ENCODE measurements around the gene TBC1D17.

Gene TBC1D17

DNA sequence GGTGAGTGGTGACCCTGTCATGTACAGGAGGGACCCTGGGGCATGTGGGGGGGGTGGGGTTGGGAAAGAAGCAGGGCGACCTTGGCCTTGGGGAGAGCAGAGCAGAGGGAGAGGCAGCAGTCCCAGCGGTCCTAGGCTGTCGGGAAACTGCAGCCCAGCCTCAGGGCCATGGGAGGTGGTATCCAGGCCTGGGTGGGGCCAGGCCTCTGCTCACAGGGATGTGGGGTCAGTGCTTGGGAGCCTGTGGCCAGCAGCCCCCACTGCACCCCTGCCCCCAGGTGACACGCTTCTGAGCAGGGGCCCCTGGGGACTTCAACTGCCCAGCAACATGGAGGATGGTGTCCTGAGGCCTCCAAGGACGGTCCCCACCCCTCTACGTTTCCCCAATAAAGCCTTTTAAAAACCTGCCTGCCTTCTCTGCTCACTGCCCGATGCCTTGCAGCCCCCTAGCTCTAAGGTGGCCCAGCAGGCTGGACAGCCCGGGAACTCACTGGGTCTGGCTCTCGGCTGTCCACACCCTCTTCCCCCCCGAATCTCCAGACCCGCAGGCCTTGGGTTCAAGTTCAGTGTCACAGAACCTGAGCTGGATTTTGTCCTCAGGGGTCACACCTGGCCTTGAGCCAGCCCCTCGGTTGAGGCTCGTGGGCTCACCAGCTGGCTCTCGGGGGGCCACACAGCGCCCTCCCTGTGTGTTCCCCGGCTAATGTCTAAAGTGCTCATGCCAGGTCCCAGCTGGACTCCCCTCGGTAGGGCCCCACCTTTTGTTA is 17.0 kb upstream of the TBC1D17 start:
- DNase-seq (ENCODE audit: extremely low read depth in 1 of 2, low read depth in 1 of 2), result no peak

DNA sequence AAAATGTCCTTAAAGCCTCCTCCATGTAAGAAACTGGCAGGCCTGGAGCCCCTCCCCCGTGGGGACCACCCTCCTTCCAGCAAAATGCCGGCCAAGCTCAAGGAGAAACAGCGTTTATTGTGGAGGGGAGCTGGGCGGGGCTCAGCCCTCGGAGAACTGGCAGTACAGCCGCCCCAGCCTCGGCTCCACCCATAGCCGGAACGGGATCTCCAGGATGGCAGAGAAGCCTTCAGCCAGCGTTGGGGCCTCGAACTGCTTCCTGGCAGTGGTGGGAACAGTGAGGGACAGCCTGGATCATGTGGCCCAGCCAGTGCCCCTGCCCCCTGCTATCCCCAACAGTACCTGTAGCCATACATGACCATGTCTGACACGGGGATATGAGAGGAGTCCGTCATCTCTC is 16.4 kb upstream of the TBC1D17 start:
- no peak for DNase-seq (ENCODE audit: extremely low read depth in 1 of 2, low read depth in 1 of 2)

DNA sequence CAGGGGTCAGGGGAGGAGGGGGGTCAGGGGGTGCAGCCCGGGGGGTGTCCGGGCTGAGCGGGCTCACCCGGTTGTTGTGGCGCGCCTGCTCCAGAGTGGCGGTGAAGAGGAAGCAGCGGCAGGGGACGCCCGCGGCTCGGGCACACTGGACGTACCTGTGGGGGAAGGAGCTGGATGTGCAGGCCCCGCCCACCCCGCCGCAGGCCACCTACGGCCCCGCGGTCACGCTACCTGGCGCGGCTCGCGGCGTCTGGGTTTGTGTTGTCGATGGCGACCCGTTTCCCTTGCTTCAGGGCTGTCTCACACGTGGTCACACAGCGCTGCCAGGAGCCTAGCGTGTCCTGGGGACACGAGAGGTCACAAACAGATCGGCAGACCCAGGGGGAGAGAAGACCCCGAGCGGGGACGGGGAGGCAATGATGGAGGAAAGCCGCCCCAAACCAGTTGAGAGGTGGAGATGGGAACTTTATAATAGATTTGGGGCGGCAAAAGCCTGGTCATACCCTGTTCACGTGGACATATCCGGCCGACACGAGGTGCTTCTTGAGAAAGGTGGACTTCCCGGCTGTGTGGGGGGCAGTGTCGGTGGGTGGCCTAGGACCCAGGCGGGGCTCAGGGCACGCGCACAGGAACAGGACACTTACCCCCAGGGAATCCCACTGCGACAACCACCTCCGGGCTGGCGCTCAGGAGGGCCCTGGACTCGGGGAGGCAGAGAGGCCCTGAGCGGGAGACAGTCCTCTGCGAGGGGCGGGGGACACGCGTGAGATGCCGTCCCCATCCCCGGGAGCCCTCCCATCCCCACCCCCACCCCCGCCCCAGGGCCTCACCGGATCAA is 15.7 kb upstream of the TBC1D17 start:
- DNase-seq (ENCODE audit: extremely low read depth in 1 of 2, low read depth in 1 of 2), result no peak

DNA sequence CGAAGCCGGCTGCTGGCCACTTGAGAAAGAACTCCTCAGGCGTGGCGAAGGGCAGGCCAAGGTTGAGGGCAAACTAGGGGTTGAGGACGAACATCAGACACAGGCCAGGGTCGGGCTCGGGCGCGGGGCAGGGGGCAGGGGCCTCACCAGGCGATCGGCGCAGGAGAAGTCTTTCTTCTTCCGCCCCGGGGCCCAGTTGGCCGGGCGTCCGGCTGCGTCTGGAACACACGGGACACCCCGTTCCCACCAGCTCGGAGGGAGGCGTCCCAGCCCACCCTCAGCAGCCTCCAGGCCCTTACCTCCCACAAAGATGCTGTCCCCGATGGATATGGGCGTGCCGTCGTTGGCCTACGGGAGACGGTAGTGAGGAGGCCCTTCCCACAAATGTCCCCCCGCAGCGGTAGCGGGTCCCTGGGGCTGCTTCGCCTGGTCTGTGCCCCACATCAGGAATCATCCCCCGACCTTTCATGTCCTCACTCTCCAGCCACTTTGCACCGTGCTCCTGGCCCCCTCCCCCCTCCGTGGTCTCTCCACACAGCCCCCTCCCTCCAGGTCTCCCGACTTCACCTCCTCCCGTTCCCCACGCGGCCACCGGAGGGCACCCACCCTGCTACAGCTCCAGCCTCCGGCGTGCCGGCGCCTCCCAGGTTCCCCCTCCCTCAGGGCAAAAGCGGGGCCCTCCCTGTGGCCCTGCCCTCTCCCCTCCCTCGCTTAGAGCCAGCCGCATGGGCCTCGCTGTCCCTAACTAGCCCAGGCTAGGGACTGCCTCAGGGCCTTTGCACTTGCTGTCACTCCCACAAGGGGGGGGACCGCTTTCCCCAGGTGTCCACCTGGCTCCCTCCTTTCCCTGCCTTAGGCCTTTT is 14.9 kb upstream of the TBC1D17 start:
- DNase-seq (ENCODE audit: extremely low read depth in 1 of 2, low read depth in 1 of 2), result no peak

DNA sequence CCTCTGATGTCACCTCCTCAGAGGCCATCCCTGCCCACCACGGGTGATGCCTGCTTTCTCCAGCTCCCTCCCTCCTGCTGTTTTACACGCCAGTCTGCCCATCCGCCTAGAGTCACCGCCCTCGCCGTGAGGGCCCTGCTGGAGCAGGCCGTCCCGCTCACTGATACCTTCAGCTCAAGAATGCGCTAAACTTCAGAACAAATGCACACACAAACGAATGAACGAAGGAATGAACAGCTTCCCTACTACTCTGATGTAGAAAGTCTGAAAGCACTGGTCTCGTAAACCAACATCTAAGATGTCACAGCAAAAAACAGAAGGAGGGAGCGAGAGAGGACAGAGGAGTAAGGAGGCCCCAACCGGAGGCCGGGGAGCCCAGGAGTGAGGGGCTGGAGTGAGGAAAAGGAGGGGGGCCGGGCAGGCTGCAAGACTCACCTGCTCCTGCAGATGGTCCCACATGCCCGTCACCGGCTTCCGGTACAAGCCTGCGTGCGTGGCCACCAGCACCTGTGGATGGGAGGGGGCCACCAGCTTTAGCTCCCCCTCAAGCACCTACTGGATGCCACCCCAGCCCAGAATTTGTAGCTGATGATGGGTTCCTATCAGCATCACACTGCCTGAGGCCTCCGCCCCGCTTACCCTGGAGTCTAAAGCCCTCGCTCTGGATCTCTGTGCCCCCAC is 14.1 kb upstream of the TBC1D17 start:
- no peak for DNase-seq (ENCODE audit: extremely low read depth in 1 of 2, low read depth in 1 of 2)

DNA sequence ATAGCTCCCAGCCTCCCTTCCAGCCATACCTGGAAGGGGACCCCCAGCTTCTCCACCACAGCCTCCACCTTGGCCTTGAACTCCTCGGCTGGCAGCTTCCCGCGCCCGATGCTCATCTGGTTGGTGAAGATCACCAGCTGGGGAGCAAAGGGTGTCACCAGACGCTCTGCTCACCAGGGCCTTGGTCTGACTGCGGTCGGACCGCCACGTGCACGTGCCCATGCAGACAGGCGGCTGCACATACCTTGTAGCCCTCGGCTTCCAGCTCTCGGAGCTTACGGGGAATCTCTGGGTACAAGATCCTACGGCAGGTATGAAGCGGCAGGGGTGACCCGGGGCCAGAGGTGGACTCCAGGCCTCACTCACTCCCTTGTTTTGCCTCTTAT is 13.6 kb upstream of the TBC1D17 start:
- DNase-seq (ENCODE audit: extremely low read depth in 1 of 2, low read depth in 1 of 2), result no peak

DNA sequence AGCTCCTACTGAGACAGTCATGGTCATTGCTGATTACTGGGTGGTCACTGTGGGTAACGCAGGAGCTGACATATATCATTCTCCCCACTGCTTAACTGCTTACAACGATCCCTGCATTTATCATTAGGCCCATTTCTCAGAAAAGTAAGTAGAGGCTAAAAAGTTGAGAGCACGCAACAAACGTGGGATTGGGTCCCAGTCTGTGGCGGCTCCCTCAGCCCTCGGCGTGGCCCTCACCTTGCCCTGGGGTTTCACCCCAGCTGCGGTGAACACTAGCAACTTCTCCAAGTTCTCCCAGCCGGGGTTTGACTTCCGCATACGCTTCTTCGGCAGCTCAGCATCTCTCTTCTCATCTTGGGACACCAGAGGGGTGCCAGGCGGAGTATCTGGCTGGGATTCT is 12.6 kb upstream of the TBC1D17 start:
- no peak for DNase-seq (ENCODE audit: extremely low read depth in 1 of 2, low read depth in 1 of 2)

DNA sequence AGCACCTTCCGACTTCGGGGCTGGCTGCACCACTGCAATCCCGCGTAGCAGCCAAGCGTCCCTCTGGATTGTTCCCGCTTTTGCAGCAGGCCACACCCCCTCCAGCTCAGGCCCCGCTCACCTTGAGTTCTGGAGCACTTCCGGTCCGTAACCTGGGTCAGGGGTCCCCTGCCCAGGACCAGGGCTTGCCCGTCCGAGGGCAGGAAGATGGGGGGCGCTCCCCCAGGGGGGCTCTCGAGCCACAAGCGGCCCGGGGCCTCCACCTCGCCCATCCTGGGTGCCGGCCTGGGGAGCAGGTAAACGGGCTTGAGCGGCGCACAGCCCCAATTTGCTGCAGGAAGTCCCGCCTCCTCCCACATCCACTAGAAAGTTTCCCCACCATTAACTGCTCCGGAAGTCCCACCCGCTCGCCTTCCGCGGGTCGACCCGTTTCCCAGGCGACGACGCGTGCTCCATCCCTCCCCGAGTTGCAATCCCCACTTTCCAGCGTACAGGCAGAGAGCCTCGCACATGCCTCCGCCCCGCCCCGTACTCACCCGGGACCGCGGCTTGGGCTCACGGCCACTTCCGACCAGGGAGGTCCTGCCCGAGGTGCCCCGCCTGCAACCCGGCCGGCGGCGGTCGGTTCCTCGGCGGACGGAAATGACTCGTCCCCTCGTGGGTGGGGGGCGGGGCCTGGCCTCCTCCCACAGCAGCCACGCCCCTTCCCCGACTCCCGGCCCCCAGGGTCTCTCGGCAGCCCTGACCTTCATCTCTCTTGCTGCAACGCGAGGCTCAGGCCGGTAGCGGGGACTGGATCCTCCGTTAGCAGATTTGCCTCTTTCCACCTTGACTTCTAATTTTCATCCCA is 10.3 kb upstream of the TBC1D17 start, which contains the start of gene PNKP:
Gene PNKP (minus strand): TSS at position 644 of the 850 bp plus-strand sequence. CDS start 372 bp downstream, at position 272.
- peak; percentile 54 to 85 for DNase-seq (ENCODE audit: extremely low read depth in 1 of 2, low read depth in 1 of 2)

DNA sequence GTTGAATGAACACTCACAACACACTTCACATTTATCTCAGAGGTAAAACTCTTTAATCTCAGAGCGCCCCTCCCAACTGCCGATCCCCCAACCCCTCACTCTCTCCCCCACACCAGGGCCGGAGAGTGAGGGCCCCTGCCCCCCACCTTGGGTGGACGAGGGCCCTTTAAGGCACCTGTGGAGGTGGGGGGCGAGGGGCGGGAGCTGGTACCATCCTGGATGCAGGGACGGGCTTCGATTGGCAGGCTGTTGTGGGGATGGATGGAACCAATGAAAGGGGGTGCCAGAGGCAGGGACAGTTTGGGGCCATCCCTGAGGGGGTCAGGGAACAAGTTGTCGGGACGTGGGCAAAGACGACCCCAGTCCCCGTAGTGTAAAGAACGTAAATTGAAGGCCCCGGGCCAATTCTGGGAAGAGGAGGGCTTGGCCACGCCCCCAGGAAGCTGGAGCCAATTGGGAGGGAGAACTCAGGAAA is 8.5 kb upstream of the TBC1D17 start:
- no peak for DNase-seq (ENCODE audit: extremely low read depth in 1 of 2, low read depth in 1 of 2)

DNA sequence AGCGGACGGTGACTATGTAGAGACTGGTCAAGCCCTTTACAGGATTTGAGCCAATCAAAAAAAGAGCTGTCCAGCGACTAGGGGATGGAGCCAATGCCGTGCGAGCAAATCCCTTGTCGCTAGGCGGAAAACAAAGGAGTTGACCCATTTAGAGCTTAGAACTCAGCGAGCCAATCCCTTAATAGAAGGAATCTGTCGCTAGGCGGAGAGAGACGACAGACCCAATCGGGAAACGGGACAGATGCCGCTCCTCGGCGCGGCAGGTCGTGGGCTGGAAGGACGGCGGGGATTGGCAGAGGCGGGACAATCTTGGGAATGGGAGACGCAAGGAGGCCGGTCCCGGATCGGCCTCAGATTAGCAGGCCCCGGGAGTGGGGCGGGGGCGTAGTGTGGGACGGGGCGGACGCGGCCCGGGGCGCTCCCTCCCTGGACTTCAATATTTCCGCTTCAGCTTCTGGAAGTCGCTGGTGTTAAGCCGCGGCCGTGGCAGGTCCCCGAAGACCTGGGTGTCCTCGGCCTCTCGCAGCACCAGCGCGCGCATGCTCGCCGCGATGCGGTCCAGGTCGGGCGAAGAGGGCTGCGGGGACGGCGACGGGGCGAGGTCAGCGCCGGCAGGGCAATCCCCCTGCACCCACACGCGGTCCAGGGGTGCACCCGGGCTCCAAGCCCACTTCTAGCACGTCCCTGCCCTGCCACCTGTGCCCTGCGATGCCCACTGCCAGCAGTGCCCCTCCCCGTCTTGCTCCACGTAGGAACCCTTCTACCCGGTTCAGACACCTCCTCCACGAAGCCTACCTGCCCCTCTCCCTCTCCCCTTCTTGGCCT is 7.8 kb upstream of the TBC1D17 start:
- peak; percentile 72 to 79 for DNase-seq (ENCODE audit: extremely low read depth in 1 of 2, low read depth in 1 of 2)

DNA sequence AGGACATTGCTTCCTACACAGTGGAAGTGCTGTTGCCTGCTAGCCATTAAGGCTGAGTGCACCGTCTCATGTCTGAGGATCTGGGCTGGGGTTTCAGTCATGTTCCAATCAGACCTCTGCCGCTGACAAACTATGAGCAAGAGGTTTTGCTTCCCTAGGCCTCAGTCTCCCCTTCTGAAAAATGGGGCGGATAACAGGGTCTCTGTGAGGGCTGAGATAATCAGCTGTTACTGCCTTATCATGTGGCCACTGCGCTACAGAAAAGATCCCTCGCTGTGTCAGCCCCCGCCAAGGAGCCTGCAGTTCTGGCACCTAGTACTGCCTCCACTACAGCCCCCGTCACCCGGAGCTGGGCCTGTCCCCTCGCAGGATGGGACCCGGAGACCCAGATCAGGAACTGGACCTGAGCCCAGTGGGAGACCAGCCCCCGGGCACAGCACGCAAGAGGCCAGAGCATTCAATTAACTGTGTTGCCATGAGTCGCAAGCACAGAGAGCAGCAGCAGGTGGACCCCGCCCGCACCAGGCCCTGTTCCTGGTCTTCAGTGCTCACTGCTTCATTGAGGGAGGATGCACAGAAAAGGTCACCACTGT is 7.1 kb upstream of the TBC1D17 start:
- DNase-seq (ENCODE audit: extremely low read depth in 1 of 2, low read depth in 1 of 2), result no peak

DNA sequence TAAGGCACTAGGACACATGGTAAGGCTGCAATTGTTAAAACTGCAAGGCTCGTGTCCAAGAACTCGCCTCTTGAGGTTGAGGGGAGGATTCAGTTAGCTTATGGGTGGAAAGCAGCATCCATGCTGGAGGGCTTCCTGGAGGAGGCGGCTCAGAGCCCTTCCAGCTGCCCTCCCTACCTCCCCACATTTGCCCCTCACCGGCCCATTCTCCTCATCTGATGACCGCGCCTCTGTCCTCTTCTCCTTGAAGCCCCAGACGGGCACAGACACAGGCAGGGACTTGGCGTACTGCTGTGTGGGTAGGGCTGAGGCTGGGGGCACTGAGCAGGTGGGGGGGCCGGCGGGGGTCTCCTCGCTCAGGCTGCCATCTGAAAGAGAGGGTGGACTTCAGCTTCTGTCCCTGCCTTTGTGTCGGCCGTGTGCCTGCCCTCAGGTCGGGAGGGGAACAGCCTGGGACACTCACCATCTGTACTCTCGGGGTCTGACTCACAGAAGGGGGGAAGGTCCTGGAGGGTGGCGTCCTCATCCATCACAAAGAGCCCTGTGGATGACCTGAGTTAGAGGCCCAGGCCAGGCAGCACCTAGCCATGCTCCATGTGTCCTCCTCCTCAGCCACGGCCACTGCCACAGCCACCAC is 6.0 kb upstream of the TBC1D17 start:
- DNase-seq (ENCODE audit: extremely low read depth in 1 of 2, low read depth in 1 of 2), result no peak

DNA sequence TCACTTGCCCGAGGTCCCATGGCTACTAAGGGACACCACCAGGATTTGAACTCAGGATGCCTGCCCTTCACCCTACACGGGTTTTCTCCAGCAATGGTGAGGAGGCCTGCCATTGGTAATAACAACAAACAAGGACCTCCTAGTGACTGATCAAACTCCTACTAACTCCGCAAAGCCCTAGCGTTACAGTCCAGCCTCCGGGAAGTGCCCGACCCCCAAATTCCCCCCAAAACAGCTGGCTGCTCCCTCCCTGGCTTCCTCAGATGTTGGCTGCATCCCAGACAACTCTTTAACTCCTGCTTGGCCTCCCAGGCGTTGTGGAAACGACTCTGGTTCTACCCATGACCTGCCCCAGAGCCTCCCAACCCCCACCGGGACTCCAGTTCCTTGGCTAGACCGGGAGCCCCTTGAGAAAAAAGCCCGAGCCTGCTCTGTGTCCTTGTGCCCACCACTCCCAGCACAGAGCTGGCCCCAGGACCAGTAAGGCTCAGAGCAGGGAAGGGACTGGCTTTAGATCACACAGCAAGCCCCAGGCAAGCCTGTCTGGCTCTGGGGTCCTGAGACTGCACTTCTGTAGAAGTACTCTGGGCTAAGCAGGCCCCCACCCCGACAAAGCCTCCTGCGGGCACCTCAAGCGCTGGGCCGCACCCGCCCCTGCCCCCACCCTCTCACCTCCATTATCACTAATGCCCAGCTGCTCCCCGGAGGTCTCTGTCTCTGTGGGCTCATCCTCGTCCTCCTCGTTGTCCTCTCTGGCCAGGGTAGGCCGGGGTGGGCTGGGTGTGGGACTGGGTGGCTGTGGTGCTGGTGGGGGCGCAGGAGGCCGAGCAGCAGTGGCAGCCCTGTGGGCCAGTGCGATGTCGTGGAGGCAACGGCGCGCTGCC is 5.0 kb upstream of the TBC1D17 start:
- no peak for DNase-seq (ENCODE audit: extremely low read depth in 1 of 2, low read depth in 1 of 2)

DNA sequence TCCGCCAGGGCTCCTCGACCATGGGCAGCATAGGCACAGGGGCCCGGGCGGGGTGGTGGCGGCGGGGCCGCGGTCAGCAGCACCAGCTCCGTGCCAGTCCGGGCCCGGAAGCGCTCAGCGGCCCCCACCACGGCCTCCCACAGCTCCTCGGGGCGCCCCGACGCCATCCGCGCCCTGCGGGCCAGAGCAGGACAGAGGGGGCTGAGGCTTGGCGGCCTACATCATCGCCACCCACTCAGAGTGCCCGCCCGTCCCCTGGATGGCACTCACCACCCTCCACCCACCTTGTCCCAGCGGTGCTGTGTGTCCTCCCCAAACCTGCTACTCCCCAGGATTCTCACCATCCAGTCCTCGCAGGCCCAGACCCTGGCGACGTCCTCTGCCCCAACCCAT is 4.4 kb upstream of the TBC1D17 start:
- no peak for DNase-seq (ENCODE audit: extremely low read depth in 1 of 2, low read depth in 1 of 2)

DNA sequence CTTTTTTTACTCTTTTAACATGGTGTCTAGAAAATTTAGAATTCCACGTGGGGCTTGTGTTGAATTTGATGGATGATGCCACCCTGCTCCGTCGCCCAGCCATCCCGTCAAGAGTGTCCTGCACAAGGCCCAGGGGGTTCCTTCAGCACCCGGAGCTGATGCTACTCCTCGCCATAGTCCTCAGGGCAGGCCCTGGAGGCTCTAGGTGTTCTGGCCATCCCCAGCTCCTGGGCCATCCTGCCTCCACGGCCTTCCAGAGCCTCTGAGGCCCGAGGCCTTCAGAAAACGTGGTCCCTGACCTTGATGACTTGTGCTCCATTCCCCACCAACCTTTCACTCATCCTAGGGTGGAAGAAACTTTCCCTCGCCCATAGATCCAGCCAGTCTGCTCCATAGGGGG is 3.7 kb upstream of the TBC1D17 start:
- DNase-seq (ENCODE audit: extremely low read depth in 1 of 2, low read depth in 1 of 2), result no peak

DNA sequence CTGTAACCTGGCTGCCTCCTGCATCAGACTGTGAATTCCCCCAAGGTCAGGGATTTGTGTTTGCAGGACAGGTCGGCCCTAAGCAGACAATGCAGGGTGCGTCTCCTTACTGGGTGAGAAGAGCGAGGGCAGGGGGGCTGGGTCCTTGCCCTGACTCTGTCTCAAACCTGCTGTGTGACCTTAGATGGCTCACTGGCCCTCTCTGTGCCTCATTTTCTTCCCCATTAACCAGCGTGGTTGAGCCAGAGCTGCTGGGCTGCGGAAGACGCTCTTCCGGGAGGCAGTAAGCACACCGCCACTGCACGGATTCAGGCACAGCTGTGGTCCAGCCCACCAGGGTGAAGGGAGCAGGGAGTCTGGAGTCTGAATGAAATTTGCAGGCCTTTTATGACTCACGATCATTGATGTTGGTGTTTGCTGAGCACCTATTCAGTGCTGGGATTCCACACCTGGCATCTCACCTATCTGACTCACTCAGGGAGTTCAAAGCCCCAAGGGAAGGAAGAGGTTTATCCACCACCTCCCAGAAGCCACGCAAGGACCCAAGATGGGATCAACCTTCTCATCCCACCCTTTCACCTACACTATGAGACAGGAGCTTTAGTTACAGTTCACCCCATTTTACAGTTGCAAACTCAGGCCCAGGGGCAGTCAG is 2.9 kb upstream of the TBC1D17 start:
- no peak for DNase-seq (ENCODE audit: extremely low read depth in 1 of 2, low read depth in 1 of 2)
